ENCODE data around the gene DHX36.

The DHX36 gene, protein sequence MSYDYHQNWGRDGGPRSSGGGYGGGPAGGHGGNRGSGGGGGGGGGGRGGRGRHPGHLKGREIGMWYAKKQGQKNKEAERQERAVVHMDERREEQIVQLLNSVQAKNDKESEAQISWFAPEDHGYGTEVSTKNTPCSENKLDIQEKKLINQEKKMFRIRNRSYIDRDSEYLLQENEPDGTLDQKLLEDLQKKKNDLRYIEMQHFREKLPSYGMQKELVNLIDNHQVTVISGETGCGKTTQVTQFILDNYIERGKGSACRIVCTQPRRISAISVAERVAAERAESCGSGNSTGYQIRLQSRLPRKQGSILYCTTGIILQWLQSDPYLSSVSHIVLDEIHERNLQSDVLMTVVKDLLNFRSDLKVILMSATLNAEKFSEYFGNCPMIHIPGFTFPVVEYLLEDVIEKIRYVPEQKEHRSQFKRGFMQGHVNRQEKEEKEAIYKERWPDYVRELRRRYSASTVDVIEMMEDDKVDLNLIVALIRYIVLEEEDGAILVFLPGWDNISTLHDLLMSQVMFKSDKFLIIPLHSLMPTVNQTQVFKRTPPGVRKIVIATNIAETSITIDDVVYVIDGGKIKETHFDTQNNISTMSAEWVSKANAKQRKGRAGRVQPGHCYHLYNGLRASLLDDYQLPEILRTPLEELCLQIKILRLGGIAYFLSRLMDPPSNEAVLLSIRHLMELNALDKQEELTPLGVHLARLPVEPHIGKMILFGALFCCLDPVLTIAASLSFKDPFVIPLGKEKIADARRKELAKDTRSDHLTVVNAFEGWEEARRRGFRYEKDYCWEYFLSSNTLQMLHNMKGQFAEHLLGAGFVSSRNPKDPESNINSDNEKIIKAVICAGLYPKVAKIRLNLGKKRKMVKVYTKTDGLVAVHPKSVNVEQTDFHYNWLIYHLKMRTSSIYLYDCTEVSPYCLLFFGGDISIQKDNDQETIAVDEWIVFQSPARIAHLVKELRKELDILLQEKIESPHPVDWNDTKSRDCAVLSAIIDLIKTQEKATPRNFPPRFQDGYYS

DNA sequence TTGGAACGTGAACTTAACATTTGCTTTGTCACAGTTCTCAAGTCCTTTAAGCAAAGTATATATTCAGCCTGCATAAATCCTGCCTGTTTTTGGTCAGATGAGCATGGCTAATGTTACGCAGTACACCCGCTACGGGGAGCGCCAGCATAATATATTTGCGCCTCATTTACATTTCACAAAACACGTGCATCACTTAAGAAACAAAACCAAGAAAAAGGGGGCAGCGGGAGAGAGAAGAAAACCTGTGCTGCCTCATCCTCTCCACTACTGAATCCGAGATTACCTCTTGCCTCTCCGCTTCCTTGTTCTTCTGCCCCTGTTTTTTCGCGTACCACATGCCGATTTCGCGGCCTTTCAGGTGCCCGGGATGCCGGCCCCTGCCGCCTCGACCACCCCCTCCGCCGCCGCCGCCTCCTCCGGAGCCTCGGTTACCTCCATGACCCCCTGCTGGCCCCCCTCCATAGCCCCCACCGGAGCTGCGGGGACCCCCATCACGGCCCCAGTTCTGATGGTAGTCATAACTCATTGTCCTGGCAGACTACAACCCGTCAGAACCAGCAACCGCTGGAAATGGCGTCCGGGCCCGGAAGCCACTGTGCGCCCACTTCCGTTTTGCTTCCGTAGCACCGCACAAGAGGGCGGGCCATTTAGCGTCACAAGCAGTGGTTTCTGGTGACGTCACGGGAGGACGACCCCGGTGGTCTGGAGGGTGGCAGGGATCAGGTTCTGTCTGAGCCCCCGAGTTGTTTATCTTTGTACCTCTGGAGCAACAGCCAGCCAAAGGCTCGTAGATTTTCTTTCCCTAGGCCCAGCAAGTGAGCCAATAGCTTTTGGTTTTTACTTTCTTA lies at the start of gene DHX36:
DHX36 (minus strand) TSS at position 597 of the 848 bp plus-strand sequence; CDS start at position 526, 71 bp downstream.
- DNase-seq: peak; percentile 87 to 89

DNA sequence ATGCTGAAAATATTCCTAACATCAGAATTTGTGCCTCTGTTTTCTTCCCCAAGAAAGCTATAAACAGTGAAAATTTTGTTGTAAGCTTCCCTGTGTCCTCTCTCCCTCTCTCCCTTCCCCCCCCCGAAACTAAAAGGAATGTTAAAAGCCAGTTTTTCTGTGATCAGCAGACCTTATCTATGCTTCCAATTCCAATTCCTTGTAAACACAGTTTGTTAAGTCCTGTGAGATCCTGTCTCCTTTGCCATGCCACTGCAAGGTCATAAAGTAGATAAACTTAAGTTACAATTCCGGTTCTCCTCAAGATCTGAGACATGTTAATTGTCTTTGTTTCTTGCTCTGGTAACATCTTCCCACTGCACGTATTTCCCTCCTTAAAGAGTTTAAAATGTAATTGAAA lies 42.9 kb upstream of the DHX36 start:
- DNase-seq: no peak

GRCh38 chr3:154364849-154365248 lies 40.6 kb upstream of the DHX36 start:
- DNase-seq: no peak

- no peak for DNase-seq
Observed at GRCh38 chr3:154361099-154361498, 36.8 kb upstream of the DHX36 start.

DNA sequence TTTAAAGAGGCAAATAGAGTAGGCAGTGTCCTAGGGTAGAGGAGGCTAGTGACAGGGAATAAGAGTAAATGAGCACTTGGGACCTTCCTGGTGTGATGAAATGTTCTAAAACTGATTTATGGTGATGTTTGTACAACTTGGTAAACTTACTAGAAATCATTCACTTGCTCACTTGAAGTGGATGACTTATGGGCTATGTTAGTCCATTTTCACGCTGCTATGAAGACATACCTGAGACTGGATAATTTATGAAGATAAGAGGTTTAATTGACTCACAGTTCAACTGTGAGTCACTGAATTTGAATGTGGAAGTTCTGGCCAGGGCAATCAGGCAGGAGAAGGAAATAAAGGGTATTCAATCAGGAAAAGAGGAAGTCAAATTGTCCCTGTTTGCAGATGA lies 31.7 kb upstream of the DHX36 start:
- DNase-seq: no peak

DNA sequence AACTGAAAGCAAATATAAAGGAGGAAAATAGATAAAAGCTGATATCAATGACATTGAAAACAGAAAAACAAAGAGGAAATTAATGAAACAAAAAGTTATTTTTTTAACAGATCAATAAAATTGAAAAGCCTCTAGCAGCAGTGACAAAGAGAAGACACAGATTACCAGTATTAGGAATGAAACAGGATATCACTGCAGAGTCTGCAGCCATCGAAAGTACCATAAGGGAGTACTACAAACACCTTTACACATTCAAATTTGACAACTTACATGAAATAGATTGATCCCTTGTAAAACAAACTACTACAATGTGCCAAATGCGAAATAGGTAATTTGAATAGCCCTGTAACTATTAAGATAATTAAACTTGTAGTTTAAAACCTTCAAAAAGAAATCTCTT lies 24.9 kb upstream of the DHX36 start:
- DNase-seq: no peak

DNA sequence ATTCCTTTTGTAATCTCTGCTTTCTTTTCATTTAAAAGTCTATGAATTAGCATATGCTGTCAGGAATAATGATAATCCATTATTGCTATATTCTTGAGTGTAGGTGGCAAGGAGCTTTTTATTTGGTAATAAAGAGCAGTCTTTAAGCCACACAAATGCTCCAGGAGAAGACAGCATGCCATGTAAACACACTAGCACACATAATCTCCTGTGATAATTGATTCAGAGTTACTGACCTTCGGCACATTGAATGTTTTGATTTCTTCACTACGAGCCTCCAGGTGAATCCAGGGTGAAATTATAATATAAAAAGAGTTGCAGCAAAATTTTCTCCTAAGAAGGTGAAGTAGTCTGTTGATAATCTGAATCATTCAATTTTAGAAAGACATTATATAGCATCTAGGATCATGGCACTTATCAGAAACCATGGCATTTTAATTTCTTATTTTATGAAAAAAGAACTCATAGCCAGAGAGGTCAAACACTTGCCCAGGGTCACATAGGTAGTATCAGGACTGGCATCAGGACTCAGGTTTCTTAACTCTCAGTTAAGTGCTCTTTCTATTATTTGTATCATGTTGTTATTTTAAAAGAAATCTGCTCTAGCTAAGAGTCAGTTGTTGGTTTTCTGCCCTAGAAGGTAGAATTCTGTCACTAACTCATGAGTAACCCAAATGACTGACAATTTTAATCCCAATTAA lies 21.3 kb upstream of the DHX36 start:
- DNase-seq: no peak

DNA sequence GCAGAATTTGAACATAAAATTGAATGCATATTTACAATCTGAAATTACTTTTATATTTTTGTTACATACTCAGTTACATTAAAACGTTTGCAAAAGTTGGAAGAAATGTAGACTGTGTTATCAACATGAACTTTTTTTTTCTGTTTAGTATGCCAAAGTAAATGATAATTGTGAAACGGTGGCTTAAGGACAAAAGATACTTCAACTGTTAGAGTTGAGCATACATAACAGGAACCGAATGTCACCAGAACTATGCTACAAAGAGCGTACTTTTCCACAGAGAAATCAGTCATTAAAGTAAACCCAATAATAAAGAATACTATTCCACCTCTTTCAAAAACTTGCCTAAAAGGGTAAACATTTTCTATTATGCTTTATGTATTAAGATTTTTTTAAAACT lies 14.3 kb upstream of the DHX36 start:
- DNase-seq: no peak

DNA sequence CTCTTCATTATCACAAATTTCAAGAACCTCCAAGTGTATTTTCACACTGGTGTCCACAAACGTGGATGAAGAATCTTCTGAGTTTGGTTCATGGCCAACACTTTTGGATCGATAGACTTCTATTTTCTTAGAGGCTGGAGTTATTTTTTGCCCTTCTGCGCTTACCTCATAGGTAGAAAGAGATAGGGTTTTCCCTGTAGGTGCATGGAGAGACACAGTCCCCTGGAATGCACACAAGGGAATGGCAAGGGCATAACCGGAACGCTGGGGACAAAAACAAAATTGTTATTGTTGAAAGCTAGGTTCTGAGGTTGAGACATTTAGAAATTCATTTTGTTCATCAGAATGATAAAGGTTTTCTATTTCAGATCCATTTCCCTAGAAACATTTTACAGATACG lies 13.7 kb upstream of the DHX36 start:
- DNase-seq: no peak

DNA sequence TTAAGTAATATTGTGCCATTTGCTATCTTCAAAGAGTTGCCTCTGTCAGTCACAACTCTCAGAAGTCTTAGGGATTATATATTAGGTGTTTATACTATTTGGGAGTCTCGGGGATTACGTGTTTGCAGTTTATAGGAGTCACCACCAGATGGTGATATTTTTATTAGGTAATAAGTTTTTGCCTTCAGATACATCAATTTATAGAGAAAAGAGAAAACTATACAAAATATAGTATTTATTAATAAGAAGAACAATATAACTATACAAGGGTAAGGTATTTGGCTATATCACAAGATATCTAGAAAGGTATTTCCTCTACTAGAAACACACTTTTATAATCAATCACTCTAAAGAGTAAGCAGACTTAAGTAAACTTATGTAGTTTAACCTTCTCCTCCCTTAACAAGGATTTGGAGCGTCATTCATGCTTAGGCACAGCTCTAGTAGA lies 10.7 kb upstream of the DHX36 start:
- no peak for DNase-seq

GRCh38 chr3:154327871-154328270 lies 3.6 kb upstream of the DHX36 start:
- DNase-seq: no peak

GRCh38 chr3:154324919-154325318 lies 632 bp upstream of the DHX36 start:
- no peak for DNase-seq

- DNase-seq: no peak
Observed at GRCh38 chr3:154316974-154317767, 7.1 kb downstream of the DHX36 start.

- DNase-seq: no peak
Observed at GRCh38 chr3:154314152-154314551, 10.1 kb downstream of the DHX36 start.

- no peak for DNase-seq
Observed at GRCh38 chr3:154310840-154311239, 13.4 kb downstream of the DHX36 start.

DNA sequence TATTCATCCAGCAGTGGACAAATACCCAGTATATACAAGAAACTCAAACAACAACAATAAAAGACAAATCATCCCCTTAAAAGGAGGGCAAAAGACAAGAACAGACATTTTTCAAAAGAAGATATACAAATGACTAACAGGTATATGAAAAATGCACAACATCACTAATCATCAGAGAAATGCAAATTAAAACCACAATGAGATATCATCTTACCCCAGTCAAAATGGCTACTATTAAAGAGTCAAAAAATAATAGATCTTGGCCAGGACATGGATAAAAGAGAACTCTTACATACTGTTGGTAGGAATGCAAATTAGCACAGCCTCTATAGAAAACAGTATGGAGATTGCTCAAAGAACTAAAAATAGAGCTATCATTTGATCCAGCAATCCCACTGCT lies 16.9 kb downstream of the DHX36 start:
- no peak for DNase-seq

DNA sequence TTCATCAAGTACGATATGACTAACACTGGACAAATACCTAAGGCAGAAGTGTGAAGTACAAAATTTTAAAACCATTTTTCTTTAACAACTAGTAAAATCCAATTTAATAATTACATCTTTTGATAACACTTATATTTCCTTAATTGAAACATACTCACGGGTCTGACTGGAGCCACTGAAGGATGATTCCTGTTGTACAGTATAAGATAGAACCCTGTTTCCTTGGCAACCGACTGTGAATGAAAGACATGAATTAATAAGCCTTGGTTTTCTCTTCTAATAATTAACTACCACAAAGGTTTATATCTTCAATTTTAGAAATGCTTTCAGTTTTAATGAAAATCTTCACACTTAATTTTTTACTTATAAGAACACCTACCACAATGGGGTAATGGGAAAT lies 19.4 kb downstream of the DHX36 start:
- DNase-seq: no peak

- DNase-seq: no peak
Observed at GRCh38 chr3:154304116-154304786, 20.0 kb downstream of the DHX36 start.

DNA sequence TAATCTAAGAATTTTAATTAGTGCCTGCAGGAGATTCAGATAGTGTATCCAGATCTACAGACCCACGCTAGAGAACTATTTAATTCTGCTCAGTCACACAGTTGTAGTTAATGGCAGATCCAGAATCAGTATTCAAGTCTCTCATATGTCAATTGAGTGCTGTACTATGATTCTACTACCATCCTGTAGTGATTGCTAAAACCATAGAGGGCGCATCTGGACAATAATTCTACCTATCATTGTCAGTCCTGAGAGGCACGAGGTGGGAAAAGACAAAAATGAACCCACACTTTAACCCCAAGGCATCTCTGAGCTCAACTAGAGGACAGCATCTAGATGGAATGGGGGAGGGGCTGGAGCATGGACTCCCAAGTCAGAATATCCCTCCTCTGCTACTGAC lies 22.7 kb downstream of the DHX36 start:
- no peak for DNase-seq

- DNase-seq: no peak
Observed at GRCh38 chr3:154294016-154294415, 30.3 kb downstream of the DHX36 start.

GRCh38 chr3:154290187-154290586 lies 34.1 kb downstream of the DHX36 start:
- no peak for DNase-seq

Measured in stimulated activated CD4-positive, alpha-beta T cell treated with anti-CD3 and anti-CD28 coated beads, Interleukin-2, amount 100 ng/mL, for 24 hours (primary cell).